HepG2 (cell line): Measurements from ENCODE around the gene HIPK4. TPM values are rescaled to one million over a fixed set of nuclear protein-coding genes. Genes with fewer than 3 reads are reported as not detected.

Experiments
- CC2D1A ChIP-seq: sonication (generic); formaldehyde crosslinking; IDR thresholded peaks from 2 replicates; pipeline ENCODE4 v1.8.1; 2023; ENCODE audit warnings: mild to moderate bottlenecking, missing genetic modification reagents
- CENPT ChIP-seq: sonication (generic); formaldehyde crosslinking; IDR thresholded peaks from 2 replicates; pipeline ENCODE4 v1.8.0; 2022; ENCODE audit warnings: low read depth, mild to moderate bottlenecking, moderate library complexity, missing genetic modification reagents
- DBP ChIP-seq: sonication (generic); formaldehyde crosslinking; IDR thresholded peaks from 2 replicates; pipeline ENCODE4 v1.4.0; 2020; ENCODE audit warnings: missing genetic modification reagents; ENCODE audit errors: not compliant biosample characterization
- FOXA1 ChIP-seq, 2 experiments: fragments of 450-650 bp in 1 of 2; sonication (generic) in 1 of 2; formaldehyde crosslinking in 1 of 2; IDR thresholded peaks; 2 replicates each; pipeline versions ENCODE4 v1.4.0 to v1.6.1; 2016 to 2020; ENCODE audit warnings: missing genetic modification reagents in 1 of 2
- HIC2 ChIP-seq: sonication (generic); formaldehyde crosslinking; IDR thresholded peaks from 2 replicates; pipeline ENCODE4 v1.9.0; 2022; ENCODE audit warnings: low read depth, missing genetic modification reagents
- HIVEP1 ChIP-seq: sonication (generic); formaldehyde crosslinking; IDR thresholded peaks from 2 replicates; pipeline ENCODE4 v1.4.0; 2020; ENCODE audit warnings: mild to moderate bottlenecking, missing genetic modification reagents
- MTA1 ChIP-seq: sonication (generic); formaldehyde crosslinking; IDR thresholded peaks from 2 replicates; pipeline ENCODE4 v1.4.0; 2020; ENCODE audit warnings: missing genetic modification reagents, mild to moderate bottlenecking, borderline replicate concordance
- PATZ1 ChIP-seq: sonication (generic); formaldehyde crosslinking; IDR thresholded peaks from 2 replicates; pipeline ENCODE4 v1.4.0; 2020; ENCODE audit warnings: missing genetic modification reagents
- PHF21A ChIP-seq: sonication (generic); formaldehyde crosslinking; IDR thresholded peaks from 2 replicates; pipeline ENCODE4 v1.5.0; 2020; ENCODE audit warnings: mild to moderate bottlenecking, missing genetic modification reagents
- SP4 ChIP-seq: sonication (generic); formaldehyde crosslinking; IDR thresholded peaks from 2 replicates; pipeline ENCODE4 v1.8.1; 2023; ENCODE audit warnings: mild to moderate bottlenecking, missing genetic modification reagents
- YEATS2 ChIP-seq: sonication (generic); formaldehyde crosslinking; IDR thresholded peaks from 2 replicates; pipeline ENCODE4 v1.4.0; 2020; ENCODE audit warnings: missing genetic modification reagents, borderline replicate concordance
- ZBTB10 ChIP-seq: sonication (generic); formaldehyde crosslinking; IDR thresholded peaks from 2 replicates; pipeline ENCODE4 v1.4.0; 2020; ENCODE audit warnings: missing genetic modification reagents, borderline replicate concordance
- ZBTB14 ChIP-seq: sonication (generic); formaldehyde crosslinking; IDR thresholded peaks from 2 replicates; pipeline ENCODE4 v1.4.0; 2020; ENCODE audit warnings: missing genetic modification reagents
- ZBTB43 ChIP-seq: sonication (generic); formaldehyde crosslinking; conservative IDR thresholded peaks from 2 replicates; pipeline ENCODE4 v1.4.0; 2020; ENCODE audit warnings: missing genetic modification reagents
- ZNF484 ChIP-seq: sonication (generic); formaldehyde crosslinking; IDR thresholded peaks from 2 replicates; pipeline ENCODE4 v1.5.1; 2020; ENCODE audit warnings: mild to moderate bottlenecking, low read depth, missing genetic modification reagents, borderline replicate concordance
- polyA plus RNA-seq, 8 experiments: library from polyadenylated mRNA; depleted of rRNA in 3 of 8; stranded (reverse) in 7 of 8; unstranded in 1 of 8; fragments of >200 nt; fragmentation: Illumina TruSeq in 4 of 8; extraction: Trizol in 4 of 8; gene quantifications; 2 replicates each; pipeline versions ENCODE4 v1.2.1 to v1.2.3, GENCODE V29; 2011 to 2016; ENCODE audit warnings: low read depth in 4 of 8, missing spikeins in 1 of 8, mixed read lengths in 1 of 8; ENCODE audit not compliant: insufficient read depth in 1 of 8
- total RNA-seq, 5 experiments: library from RNA; depleted of rRNA; stranded (reverse); fragments of >200 nt; fragmentation: Illumina TruSeq; extraction: Trizol; gene quantifications; 2 replicates each; pipeline ENCODE4 v1.2.3, GENCODE V29; 2016; ENCODE audit warnings: low read depth in 1 of 5

The HIPK4 gene
- total and polyA plus RNA-seq, 2 of the 13 experiments (the other 11 are each of a cell fraction or from before 2014, with no cell fraction given): 0.03 TPM; not detected in 1

- no peak for TF ChIP-seq ZBTB10 (CRISPR knock-in tag)
- TF ChIP-seq HIC2 (CRISPR knock-in tag): no peak
- TF ChIP-seq PHF21A: peak; percentile 85
- TF ChIP-seq MTA1 (CRISPR knock-in tag): 0 out of 2 replicates have a peak, but pooled peaks have one; percentile 37
- TF ChIP-seq HIVEP1 (CRISPR knock-in tag): no peak
- TF ChIP-seq DBP (CRISPR knock-in tag): no peak
- TF ChIP-seq ZNF484 (CRISPR knock-in tag): no peak
- no peak for TF ChIP-seq FOXA1 (IDR thresholded peaks at IDR 0.05)
- no peak for TF ChIP-seq FOXA1 (CRISPR knock-in tag; IDR thresholded peaks at IDR 0.05)
- no peak for TF ChIP-seq ZBTB43 (CRISPR knock-in tag)
- no peak for TF ChIP-seq ZBTB14 (CRISPR knock-in tag)
- no peak for TF ChIP-seq CC2D1A (CRISPR knock-in tag)
- no peak for TF ChIP-seq CENPT (CRISPR knock-in tag)
- peak; percentile 30; the same call in 1 of the 2 replicates for TF ChIP-seq SP4
- TF ChIP-seq PATZ1 (CRISPR knock-in tag): peak; percentile 89
- peak; percentile 94 for TF ChIP-seq YEATS2 (CRISPR knock-in tag)
Measured at GRCh38 chr19:40348125-40348913, 41.7 kb downstream of the HIPK4 start, which contains the start of the genes C19orf47 and PLD3 (continued).
